OCI-LY7 (cell line): Measurements from ENCODE around the gene FARSA. TPM values are rescaled to one million over a fixed set of nuclear protein-coding genes. Genes with fewer than 3 reads are reported as not detected.
"Not testable (repeated sequence)": the region's sequence is repeated elsewhere in the genome, so short reads cannot be mapped to it uniquely, and the experiment has no call there.

Experiments
- BruUV-seq: library from RNA; stranded (reverse); fragments of 400-500 nt; replicated peaks from 2 replicates; lab custom pipeline; 2021; lab: Mats Ljungman, UMichigan
- CTCF ChIA-PET: fragments of 300-600 bp; sonication (Branson Sonifier 250); formaldehyde crosslinking; loops from one replicate; lab custom pipeline; 2022; ENCODE audit warnings: antibody characterized with exemption; ENCODE audit not compliant: unreplicated experiment; lab: Charles Lee
- POLR2A ChIA-PET: fragments of 300-600 bp; sonication (Branson Sonifier 250); formaldehyde crosslinking; loops from one replicate; lab custom pipeline; 2022; ENCODE audit warnings: antibody characterized with exemption; lab: Charles Lee
- DNase-seq: peaks from one replicate; pipeline ENCODE4 v3.0.0-alpha.2; 2015; ENCODE audit warnings: low spot score
- H2AFZ ChIP-seq: fragments of 200-600 bp; sonication (generic), shearing (Covaris generic); 2 replicates; pipeline ENCODE4 v1.6.1; 2014; ENCODE audit warnings: mild to moderate bottlenecking, antibody characterized with exemption, low read length, moderate library complexity
- H3K27ac ChIP-seq: fragments of 200-600 bp; sonication (generic); 2 replicates; pipeline ENCODE4 v1.5.1; 2014; ENCODE audit warnings: mixed run types, low read depth, mild to moderate bottlenecking, moderate library complexity, low read length, inconsistent platforms; ENCODE audit not compliant: poor library complexity, severe bottlenecking
- H3K36me3 ChIP-seq: fragments of 200-600 bp; sonication (generic); 2 replicates; pipeline ENCODE4 v1.6.1; 2014; ENCODE audit warnings: mild to moderate bottlenecking, antibody characterized with exemption, low read length, moderate library complexity, mixed read lengths; ENCODE audit not compliant: insufficient read depth
- H3K4me1 ChIP-seq: fragments of 200-600 bp; sonication (generic); 2 replicates; pipeline ENCODE4 v1.5.1; 2014; ENCODE audit warnings: mild to moderate bottlenecking, low read length; ENCODE audit not compliant: insufficient read depth, poor library complexity, severe bottlenecking
- H3K4me2 ChIP-seq: fragments of 200-600 bp; sonication (generic); 2 replicates; pipeline ENCODE4 v1.6.1; 2014; ENCODE audit warnings: mild to moderate bottlenecking, low read length
- H3K4me3 ChIP-seq: fragments of 200-600 bp; sonication (generic); 2 replicates; pipeline ENCODE4 v1.5.1; 2014; ENCODE audit warnings: mild to moderate bottlenecking, low read depth, low read length; ENCODE audit not compliant: poor library complexity, severe bottlenecking
- H3K79me2 ChIP-seq: fragments of 200-600 bp; sonication (generic); 2 replicates; pipeline ENCODE4 v1.6.1; 2016; ENCODE audit warnings: low read depth, mild to moderate bottlenecking, low read length, moderate library complexity, mixed read lengths; ENCODE audit not compliant: insufficient read depth
- H3K9me2 ChIP-seq: fragments of 200-600 bp; sonication (generic); 2 replicates; pipeline ENCODE4 v1.6.1; 2016; ENCODE audit warnings: mild to moderate bottlenecking, low read length, mixed read lengths; ENCODE audit not compliant: insufficient read depth
- H3K9me3 ChIP-seq: fragments of 200-600 bp; sonication (generic); 2 replicates; pipeline ENCODE4 v1.6.1; 2014; ENCODE audit warnings: mild to moderate bottlenecking, mixed run types, low read length, mixed read lengths
- H4K20me1 ChIP-seq: fragments of 200-600 bp; sonication (generic); 2 replicates; pipeline ENCODE4 v1.6.1; 2014; ENCODE audit warnings: mild to moderate bottlenecking, antibody characterized with exemption, low read length, moderate library complexity, mixed read lengths; ENCODE audit not compliant: insufficient read depth
- EZH2phosphoT487 ChIP-seq: fragments of 200-600 bp; sonication (generic); IDR thresholded peaks from 2 replicates; pipeline ENCODE4 v1.6.1; 2018; ENCODE audit warnings: low read depth, borderline replicate concordance, mild to moderate bottlenecking, mixed run types, antibody characterized with exemption, low read length, moderate library complexity, mixed read lengths
- intact Hi-C: fragments of 100-400 bp; cut with micrococcal nuclease; formaldehyde crosslinking; loops from one replicate; pipeline ENCODE4 v1.10.0; 2022; ENCODE audit not compliant: unreplicated experiment
- total RNA-seq, 2 experiments: library from RNA; depleted of rRNA in 1 of 2; stranded (reverse); fragments of >200 nt in 1 of 2; shearing (Covaris generic) in 1 of 2; gene quantifications; 2 replicates each; pipeline ENCODE4 v1.2.3, GENCODE V29; 2014 to 2022
- TF ChIP-seq, protein P1 (sequence below): fragments of 200-600 bp; sonication (generic); conservative IDR thresholded peaks from 2 replicates; pipeline ENCODE4 v1.5.1; 2014; ENCODE audit warnings: mild to moderate bottlenecking, antibody characterized with exemption, low read length, moderate library complexity, mixed read lengths

Gene FARSA
- total RNA-seq, 2 experiments from 2014 or later, result 117 to 135 TPM

DNA sequence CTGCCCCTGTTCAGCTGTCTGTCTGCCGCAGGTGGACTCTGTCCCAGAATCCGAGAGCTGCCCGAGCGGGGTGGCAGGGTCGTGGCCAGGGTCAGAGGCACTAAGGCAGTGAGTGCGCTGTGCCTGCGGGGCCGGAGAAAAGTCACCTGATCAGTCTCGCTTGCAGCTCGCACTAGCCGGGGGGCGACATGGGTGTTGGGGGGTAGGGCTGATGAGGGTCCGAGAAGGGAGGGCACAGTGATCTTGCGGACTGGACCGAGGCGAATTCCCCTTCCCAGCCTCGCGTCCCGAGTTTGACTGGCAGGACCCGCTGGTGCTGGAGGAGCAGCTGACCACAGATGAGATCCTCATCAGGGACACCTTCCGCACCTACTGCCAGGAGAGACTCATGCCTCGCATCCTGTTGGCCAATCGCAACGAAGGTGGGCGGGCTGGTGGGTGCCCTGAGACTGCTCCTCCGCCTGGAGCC, 41.9 kb downstream of the FARSA start:
- BruUV-seq, result TSS peak; percentile 53
- CTCF ChIA-PET, result interaction anchor here (0.8 to 1.1 kb wide), 2 partner anchors 10 to 74 kb away, joined by 4 read pairs; partner anchors contain the start of gene DNASE2

GRCh38 chr19:12890787-12891552, 42.5 kb downstream of the FARSA start, which contains the start of gene GCDH:
GCDH (plus strand) TSS chr19:12891160; CDS start chr19:12891305, 145 bp downstream.
- Histone ChIP-seq H4K20me1 (no peaks in the 10 kb centered on the region), H3K4me2 (peak within 1 kb of the TSS; percentile 95), H3K36me3 (peaks cover 15% of the 10 kb centered on the region; the same call in 1 of the 2 replicates), H3K27ac (peak within 1 kb of the TSS; percentile 50), H3K9me3 (no peaks in the 10 kb centered on the region), H3K4me3 (peak within 1 kb of the TSS; percentile 91), H3K9me2 (no peaks in the 10 kb centered on the region), H3K4me1 (peaks cover 14% of the 10 kb centered on the region), H3K79me2 (peaks cover 9% of the 10 kb centered on the region; the same call in 1 of the 2 replicates), H2AFZ (peak within 1 kb of the TSS; percentile 70; the same call in 1 of the 2 replicates)
- TF ChIP-seq, protein P1, sequence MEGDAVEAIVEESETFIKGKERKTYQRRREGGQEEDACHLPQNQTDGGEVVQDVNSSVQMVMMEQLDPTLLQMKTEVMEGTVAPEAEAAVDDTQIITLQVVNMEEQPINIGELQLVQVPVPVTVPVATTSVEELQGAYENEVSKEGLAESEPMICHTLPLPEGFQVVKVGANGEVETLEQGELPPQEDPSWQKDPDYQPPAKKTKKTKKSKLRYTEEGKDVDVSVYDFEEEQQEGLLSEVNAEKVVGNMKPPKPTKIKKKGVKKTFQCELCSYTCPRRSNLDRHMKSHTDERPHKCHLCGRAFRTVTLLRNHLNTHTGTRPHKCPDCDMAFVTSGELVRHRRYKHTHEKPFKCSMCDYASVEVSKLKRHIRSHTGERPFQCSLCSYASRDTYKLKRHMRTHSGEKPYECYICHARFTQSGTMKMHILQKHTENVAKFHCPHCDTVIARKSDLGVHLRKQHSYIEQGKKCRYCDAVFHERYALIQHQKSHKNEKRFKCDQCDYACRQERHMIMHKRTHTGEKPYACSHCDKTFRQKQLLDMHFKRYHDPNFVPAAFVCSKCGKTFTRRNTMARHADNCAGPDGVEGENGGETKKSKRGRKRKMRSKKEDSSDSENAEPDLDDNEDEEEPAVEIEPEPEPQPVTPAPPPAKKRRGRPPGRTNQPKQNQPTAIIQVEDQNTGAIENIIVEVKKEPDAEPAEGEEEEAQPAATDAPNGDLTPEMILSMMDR, result no peak
- no peak for TF ChIP-seq EZH2phosphoT487
- intact Hi-C loops, result loop anchor here (1.0 to 5.0 kb wide), 4 partner anchors 10 to 66 kb away; partner anchors contain the start of genes DNASE2, FARSA, GADD45GIP1 and SYCE2
- peak; percentile 99 for DNase-seq
- ChIA-PET CTCF (interaction anchor here (0.5 to 1.1 kb wide), 4 partner anchors 10 to 873 kb away, joined by 3 to 4 read pairs (median 4); partner anchors contain the start of gene DNASE2), POLR2A (interaction anchor here (0.6 to 1.5 kb wide), 9 partner anchors 8 to 264 kb away, joined by 3 to 8 read pairs (median 5); partner anchors contain the start of genes DNASE2 and GET3)
- BruUV-seq, result no TSS peak

More for the DNA sequence above, 41.9 kb downstream of the FARSA start:
- Histone ChIP-seq H3K9me3 (no peaks in the 10 kb centered on the region), H3K9me2 (no peaks in the 10 kb centered on the region), H3K79me2 (peaks cover 9% of the 10 kb centered on the region; the same call in 1 of the 2 replicates), H3K4me1 (peaks cover 14% of the 10 kb centered on the region), H3K27ac (peak overlapping the region; percentile 3), H3K36me3 (peaks cover 22% of the 10 kb centered on the region; the same call in 1 of the 2 replicates), H2AFZ (no peak overlapping the region), H3K4me2 (peak overlapping the region; percentile 95), H4K20me1 (no peaks in the 10 kb centered on the region), H3K4me3 (peak overlapping the region; percentile 91)
- POLR2A ChIA-PET, result interaction anchor here (0.6 to 1.5 kb wide), 4 partner anchors 9 to 156 kb away, joined by 3 to 8 read pairs (median 5); partner anchors contain the start of gene DNASE2
- no peak for TF ChIP-seq EZH2phosphoT487
- TF ChIP-seq, protein P1, result no peak
- DNase-seq, result no peak
- intact Hi-C loops, result loop anchor here (1.0 to 5.0 kb wide), 3 partner anchors 10 to 66 kb away; partner anchors contain the start of genes DNASE2, FARSA and GADD45GIP1

- BruUV-seq, DNase-seq, H4K20me1 ChIP-seq, H3K79me2 ChIP-seq, H3K9me2 ChIP-seq, H3K9me3 ChIP-seq: not testable (repeated sequence)
- H3K4me2 ChIP-seq, result peak overlapping the region; percentile 78
- H3K4me1 ChIP-seq, result peaks cover 15% of the 10 kb centered on the region
- intact Hi-C loops, result loop anchor here (1.0 to 5.0 kb wide), 3 partner anchors 29 to 67 kb away; partner anchors contain the start of genes FARSA, GADD45GIP1 and SYCE2
- peak overlapping the region; percentile 91 for H3K4me3 ChIP-seq
- H2AFZ ChIP-seq, result peak overlapping the region; percentile 70; the same call in 1 of the 2 replicates
- ChIA-PET POLR2A (interaction anchor here (0.6 to 1.5 kb wide), 9 partner anchors 8 to 265 kb away, joined by 3 to 8 read pairs (median 5); partner anchors contain the start of genes DNASE2 and GET3), CTCF (interaction anchor here (0.6 to 1.1 kb wide), 3 partner anchors 8 to 75 kb away, joined by 3 to 4 read pairs (median 3); no protein-coding TSS in a partner anchor)
- H3K27ac ChIP-seq, result peak overlapping the region; percentile 50
- H3K36me3 ChIP-seq, result peaks cover 13% of the 10 kb centered on the region; the same call in 1 of the 2 replicates
Observed at GRCh38 chr19:12890299-12890786, 43.2 kb downstream of the FARSA start.
